HG03442 (cell line): Measurements from ENCODE around the gene ANXA9.
A peak's percentile ranks its signal among the peaks of the same experiment; 100 is the strongest.

Source experiments
- ATAC-seq: cut with Tn5 transposase; IDR thresholded peaks from one replicate; pipeline ENCODE4 v1.9.1; 2021; ENCODE audit warnings: mild to moderate bottlenecking, moderate library complexity; ENCODE audit not compliant: unreplicated experiment

ANXA9 gene

DNA sequence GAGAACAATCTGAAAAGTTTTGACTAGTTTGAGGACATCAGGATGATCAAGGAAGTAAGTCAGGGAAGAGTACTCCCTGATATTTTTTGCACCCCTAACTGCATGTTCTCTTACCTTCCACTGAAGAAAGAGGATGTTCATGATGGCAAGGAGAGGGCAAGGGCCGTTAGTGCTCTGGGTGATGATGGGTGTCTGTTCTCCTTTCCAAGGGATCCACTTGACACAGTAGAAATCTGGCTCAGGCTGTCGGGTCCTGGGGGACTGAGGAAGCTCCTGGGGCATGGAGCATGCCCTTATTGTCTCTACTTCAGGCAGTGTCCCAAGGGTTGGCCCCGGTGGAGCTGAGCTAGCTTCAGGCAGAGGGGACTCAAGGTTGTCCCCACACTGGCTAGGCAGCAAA lies 20.0 kb downstream of the ANXA9 start:
- ATAC-seq, result no peak

GRCh38 chr1:151002611-151003010 lies 20.5 kb downstream of the ANXA9 start:
- ATAC-seq, result no peak

DNA sequence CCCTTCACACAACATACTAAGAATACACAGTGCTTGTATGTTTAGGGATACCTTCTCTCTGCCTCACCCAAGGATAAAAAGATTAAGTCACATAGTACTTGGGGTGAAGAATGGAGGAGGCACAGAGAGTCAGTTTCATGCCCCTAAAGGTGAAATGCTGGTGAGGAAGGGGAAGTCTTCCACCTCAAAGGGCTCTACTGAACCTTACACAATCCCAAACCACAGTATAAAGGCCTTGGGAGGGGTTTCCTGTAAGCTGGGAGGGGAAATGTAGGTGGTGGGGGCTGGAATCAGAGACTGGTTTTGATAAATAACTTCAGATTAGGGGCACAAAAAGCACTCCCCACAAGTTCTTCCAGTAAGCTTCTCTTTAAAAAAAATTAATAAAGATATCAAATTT lies 21.1 kb downstream of the ANXA9 start:
- no peak for ATAC-seq

- ATAC-seq, result no peak
Measured at GRCh38 chr1:151005729-151006319, 23.7 kb downstream of the ANXA9 start.

- no peak for ATAC-seq
Measured at GRCh38 chr1:151006327-151007052, 24.4 kb downstream of the ANXA9 start, which contains the start of gene MINDY1. Gene MINDY1 (minus strand): TSS chr1:151006902. CDS start chr1:151002617, 4,285 bp downstream.

GRCh38 chr1:151007853-151008243 lies 25.8 kb downstream of the ANXA9 start:
- no peak for ATAC-seq

GRCh38 chr1:151008244-151009205 lies 26.4 kb downstream of the ANXA9 start, which contains the start of gene PRUNE1:
Gene PRUNE1 (plus strand): TSS chr1:151008449. CDS start chr1:151008633, 184 bp downstream.
- ATAC-seq, result peak; percentile 73

GRCh38 chr1:151009206-151009587 lies 27.1 kb downstream of the ANXA9 start:
- ATAC-seq, result no peak

GRCh38 chr1:151009674-151010345 lies 27.7 kb downstream of the ANXA9 start:
- no peak for ATAC-seq

GRCh38 chr1:151010346-151010726 lies 28.2 kb downstream of the ANXA9 start:
- no peak for ATAC-seq

DNA sequence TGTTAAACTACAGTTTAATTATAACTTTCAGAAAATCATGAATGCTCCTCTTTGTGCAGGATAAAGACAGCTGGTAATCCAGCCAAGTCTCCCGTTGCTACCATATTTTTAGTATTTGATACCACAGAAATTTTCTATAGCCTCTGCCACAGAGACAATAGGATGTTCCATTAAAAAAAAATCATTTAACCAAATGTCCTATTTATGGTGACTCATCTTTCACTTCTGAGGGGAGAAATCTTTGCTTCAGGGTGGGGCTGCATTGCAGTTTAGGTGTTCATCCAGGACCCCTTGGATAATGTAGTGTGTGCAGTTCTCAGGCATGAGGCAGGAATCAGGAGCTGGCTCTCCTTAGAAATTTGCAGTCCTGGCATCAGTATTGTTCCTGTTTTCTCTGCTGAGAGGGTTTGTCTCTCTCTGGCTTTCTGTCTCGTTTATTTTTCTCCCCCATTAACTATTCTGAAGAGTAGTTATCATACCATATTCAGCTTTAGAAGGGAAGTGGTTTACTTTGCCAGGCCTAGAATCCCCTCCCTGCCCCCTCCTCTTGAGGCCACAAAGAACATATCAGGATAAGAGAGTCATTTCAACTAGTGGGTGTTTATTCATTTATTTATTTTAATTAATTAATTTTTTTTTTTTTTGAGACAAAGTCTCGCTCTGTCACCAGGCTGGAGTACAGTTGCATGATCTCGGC lies 29.2 kb downstream of the ANXA9 start:
- ATAC-seq, result no peak

- no peak for ATAC-seq
Measured at GRCh38 chr1:151012684-151013471, 30.8 kb downstream of the ANXA9 start.

GRCh38 chr1:151013518-151013917 lies 31.4 kb downstream of the ANXA9 start:
- no peak for ATAC-seq

DNA sequence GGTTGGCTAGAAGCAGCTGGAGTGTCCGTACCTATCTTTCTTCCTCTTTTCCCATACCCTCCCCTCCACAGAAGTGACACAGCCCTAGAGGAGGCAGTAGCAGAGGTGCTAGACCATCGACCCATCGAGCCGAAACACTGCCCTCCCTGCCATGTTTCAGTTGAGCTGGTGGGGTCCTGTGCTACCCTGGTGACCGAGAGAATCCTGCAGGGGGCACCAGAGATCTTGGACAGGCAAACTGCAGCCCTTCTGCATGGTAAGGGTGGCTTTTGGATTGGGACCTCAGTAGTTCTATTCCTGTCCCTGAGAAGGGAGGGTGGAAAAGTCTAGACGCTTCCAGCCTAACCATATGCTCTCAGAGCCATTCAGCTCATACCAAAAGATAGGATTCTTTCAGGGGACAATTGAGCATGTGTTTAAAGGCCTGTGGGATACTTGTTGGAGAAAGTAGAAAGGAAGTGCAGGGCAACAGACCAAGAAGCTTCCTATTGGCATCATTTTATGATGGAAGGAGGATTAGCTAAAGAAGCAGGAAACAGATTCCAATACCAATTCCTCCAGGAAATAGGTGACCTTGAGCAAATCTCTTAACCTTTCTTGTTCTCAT lies 42.6 kb downstream of the ANXA9 start:
- ATAC-seq, result no peak

GRCh38 chr1:151026460-151026859 lies 44.4 kb downstream of the ANXA9 start:
- ATAC-seq, result no peak

DNA sequence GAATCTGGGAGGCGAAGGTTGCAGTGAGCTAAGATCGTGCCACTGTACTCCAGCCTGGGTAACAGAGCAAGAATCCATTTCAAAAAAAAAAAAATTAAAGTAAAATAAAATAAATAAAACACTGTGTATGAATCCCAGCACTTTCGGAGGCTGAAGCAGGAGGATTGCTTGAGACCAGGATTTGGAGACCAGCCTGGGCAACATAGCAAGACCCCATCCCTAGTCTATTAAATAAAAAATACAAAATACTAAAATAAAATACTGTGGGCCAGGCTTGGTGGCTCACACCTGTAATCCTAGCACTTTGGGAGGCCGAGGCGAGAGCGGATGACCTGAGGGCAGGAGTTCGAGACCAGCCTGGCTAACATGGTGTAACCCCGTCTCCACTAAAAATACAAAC lies 50.1 kb downstream of the ANXA9 start:
- ATAC-seq, result no peak

DNA sequence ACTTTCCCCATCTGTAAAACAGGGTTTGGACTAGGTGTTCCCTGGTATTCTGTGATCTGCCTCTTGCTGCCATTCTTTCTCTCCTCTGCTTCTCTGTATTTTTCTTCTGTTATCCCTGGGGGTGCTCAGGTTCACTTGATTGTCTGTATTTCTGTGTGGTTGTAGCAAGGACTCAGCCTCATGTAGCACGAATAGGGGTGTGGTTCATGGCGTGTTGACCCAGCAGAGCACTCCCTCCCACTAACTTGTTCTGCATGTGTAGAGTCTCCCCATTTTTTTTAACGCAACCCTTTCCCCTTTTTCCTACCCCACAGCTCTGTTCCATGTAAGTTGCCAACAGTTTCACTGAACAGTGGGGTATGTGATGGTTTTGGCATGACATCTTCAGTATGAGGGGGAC lies 53.1 kb downstream of the ANXA9 start:
- no peak for ATAC-seq

- no peak for ATAC-seq
Measured at GRCh38 chr1:151036356-151036755, 54.3 kb downstream of the ANXA9 start, which contains the start of gene BNIPL. Gene BNIPL (plus strand): TSS chr1:151036586. CDS start chr1:151036726, 140 bp downstream.

GRCh38 chr1:151037032-151037431 lies 54.9 kb downstream of the ANXA9 start:
- no peak for ATAC-seq
